HL-60 (cell line): Measurements from ENCODE around the gene DOCK10.

Experiments
- DNase-seq, 2 experiments: peaks; one replicate each; pipeline ENCODE4 v3.0.0-alpha.2; 2010 to 2020; ENCODE audit warnings: low read depth in 1 of 2, low spot score in 1 of 2
- H3K27ac ChIP-seq: fragments of 250-450 bp; sonication (Bioruptor Pico); replicated peaks from 2 replicates; pipeline ENCODE4 v1.5.1; 2020; ENCODE audit warnings: mild to moderate bottlenecking, moderate library complexity
- H3K27me3 ChIP-seq: fragments of 250-450 bp; sonication (Bioruptor Pico); 2 replicates; pipeline ENCODE4 v1.5.1; 2021; ENCODE audit warnings: mild to moderate bottlenecking, moderate library complexity; ENCODE audit not compliant: insufficient read depth, poor library complexity, severe bottlenecking
- H3K4me3 ChIP-seq: replicated peaks from 2 replicates; pipeline ENCODE4 v1.5.1; 2011; ENCODE audit warnings: mild to moderate bottlenecking, control low read depth, low read length; ENCODE audit not compliant: insufficient read depth
- GABPA ChIP-seq: IDR thresholded peaks from 2 replicates; pipeline ENCODE4 v1.6.1; 2012; ENCODE audit warnings: low read depth
- POLR2AphosphoS5 ChIP-seq: IDR thresholded peaks from 2 replicates; pipeline ENCODE4 v1.6.1; 2012; ENCODE audit warnings: low read depth
- REST ChIP-seq: IDR thresholded peaks from 2 replicates; pipeline ENCODE4 v1.6.1; 2012; ENCODE audit warnings: low read depth; ENCODE audit not compliant: insufficient replicate concordance
- SPI1 ChIP-seq: IDR thresholded peaks from 2 replicates; pipeline ENCODE4 v1.6.1; 2012; ENCODE audit warnings: low read depth, mild to moderate bottlenecking, borderline replicate concordance
- TF ChIP-seq, protein P1 (sequence below): IDR thresholded peaks from one replicate; pipeline ENCODE4 v1.5.1; 2011; ENCODE audit warnings: low read length, control low read depth, inconsistent platforms; ENCODE audit not compliant: insufficient read depth

Gene DOCK10

DNA sequence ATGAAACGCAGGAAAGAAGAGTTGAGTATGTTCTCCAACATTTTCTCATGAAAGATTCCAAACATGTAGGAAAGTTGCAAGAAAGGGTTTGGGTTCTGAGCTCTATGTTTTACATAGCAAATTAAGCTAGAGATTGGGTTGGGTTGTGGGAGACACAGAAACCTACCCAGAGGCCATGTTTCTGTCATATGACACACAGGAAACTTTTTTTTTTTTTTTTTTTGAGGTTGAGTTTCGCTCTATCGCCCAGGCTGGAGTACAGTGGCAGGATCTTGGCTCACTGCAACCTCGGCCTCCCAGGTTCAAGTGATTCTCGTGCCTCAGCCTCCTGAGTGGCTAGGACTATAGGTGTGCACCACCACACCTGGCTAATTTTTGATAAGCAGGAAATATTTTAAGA, 57.6 kb downstream of the DOCK10 start:
- Histone ChIP-seq H3K27me3 (no peaks in the 10 kb centered on the region), H3K27ac (no peak overlapping the region), H3K4me3 (no peak overlapping the region)
- TF ChIP-seq SPI1: no peak
- no peak for TF ChIP-seq POLR2AphosphoS5
- TF ChIP-seq REST: no peak
- TF ChIP-seq, protein P1, sequence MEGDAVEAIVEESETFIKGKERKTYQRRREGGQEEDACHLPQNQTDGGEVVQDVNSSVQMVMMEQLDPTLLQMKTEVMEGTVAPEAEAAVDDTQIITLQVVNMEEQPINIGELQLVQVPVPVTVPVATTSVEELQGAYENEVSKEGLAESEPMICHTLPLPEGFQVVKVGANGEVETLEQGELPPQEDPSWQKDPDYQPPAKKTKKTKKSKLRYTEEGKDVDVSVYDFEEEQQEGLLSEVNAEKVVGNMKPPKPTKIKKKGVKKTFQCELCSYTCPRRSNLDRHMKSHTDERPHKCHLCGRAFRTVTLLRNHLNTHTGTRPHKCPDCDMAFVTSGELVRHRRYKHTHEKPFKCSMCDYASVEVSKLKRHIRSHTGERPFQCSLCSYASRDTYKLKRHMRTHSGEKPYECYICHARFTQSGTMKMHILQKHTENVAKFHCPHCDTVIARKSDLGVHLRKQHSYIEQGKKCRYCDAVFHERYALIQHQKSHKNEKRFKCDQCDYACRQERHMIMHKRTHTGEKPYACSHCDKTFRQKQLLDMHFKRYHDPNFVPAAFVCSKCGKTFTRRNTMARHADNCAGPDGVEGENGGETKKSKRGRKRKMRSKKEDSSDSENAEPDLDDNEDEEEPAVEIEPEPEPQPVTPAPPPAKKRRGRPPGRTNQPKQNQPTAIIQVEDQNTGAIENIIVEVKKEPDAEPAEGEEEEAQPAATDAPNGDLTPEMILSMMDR: no peak
- no peak for TF ChIP-seq GABPA
- DNase-seq: no peak

DNA sequence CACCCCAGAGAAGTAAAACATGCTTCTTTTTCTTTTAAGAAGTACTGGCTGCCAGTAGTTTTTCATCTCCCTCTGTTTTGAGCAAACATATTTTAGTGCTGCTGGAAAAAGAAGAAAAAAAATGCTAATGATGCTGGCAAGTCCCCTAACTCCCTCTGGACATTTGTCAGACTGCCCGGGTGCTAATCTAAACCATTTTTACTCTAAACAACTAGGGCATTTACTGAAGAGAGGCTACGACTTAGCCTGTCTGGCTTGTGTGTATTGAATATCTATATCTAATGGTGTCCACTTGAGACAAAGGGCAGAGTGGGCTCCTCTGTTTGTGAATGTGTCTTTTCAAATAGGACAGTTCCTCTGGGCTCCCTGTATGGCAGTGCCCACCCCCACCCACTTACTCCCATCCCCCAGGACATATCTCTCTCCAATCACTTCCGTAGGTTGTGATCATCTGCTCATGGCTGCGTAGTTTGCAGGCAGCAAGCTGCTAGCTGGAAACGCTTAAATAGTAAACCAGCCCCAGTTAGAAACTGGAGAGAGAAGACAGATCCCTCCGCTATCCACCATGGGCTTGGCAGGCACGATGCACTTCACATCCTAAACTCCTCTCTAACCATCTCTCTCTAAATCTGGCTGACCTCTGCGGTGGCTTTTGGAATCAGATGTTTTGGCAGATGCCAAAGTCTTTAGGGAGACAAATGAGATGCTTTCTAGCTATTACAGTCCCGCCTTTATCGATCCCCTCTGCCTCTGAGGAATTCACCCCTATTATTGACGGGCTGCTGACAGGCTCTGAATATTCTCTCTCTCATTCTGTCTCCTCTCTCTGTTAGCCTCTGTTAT, 58.3 kb downstream of the DOCK10 start:
- no peak for DNase-seq
- no peak overlapping the region for H3K27ac ChIP-seq
- H3K27me3 ChIP-seq: no peaks in the 10 kb centered on the region
- TF ChIP-seq SPI1 (no peak), REST (no peak), GABPA (no peak), POLR2AphosphoS5 (no peak)
- TF ChIP-seq, protein P1: no peak
- no peak overlapping the region for H3K4me3 ChIP-seq

GRCh38 chr2:224982910-224983711, 59.2 kb downstream of the DOCK10 start:
- no peaks in the 10 kb centered on the region for H3K27me3 ChIP-seq
- peak in 1 of 2 experiments; percentile 14 for DNase-seq
- H3K27ac ChIP-seq: no peak overlapping the region
- TF ChIP-seq, protein P1: no peak
- TF ChIP-seq POLR2AphosphoS5: no peak
- no peak for TF ChIP-seq GABPA
- TF ChIP-seq SPI1: no peak
- no peak for TF ChIP-seq REST
- H3K4me3 ChIP-seq: no peak overlapping the region
